Left ventricle myocardium inferior (tissue), 1 donor: ENCODE measurements around the gene SIX5. TPM values are rescaled to one million over a fixed set of nuclear protein-coding genes. Genes with fewer than 3 reads are reported as not detected.

ENCODE experiments used
- DNase-seq: peaks from one replicate; pipeline ENCODE4 v3.0.0-alpha.2; 2020
- H3K27ac ChIP-seq: fragments of 200-600 bp; replicated peaks from 2 replicates; pipeline ENCODE4 v1.8.0; 2021
- H3K27me3 ChIP-seq: fragments of 200-600 bp; 2 replicates; pipeline ENCODE4 v1.8.0; 2021; ENCODE audit warnings: low read depth
- H3K36me3 ChIP-seq: fragments of 200-600 bp; 2 replicates; pipeline ENCODE4 v1.8.0; 2021
- H3K4me1 ChIP-seq: fragments of 200-600 bp; 2 replicates; pipeline ENCODE4 v1.8.0; 2021
- H3K4me3 ChIP-seq: fragments of 200-600 bp; 2 replicates; pipeline ENCODE4 v1.8.0; 2021; ENCODE audit warnings: mild to moderate bottlenecking, moderate library complexity
- H3K9me3 ChIP-seq: fragments of 200-600 bp; replicated peaks from 2 replicates; pipeline ENCODE4 v1.8.0; 2021
- CTCF ChIP-seq: fragments of 200-600 bp; IDR thresholded peaks from 2 replicates; pipeline ENCODE4 v1.8.0; 2021; ENCODE audit warnings: antibody characterized with exemption, mild to moderate bottlenecking, borderline replicate concordance
- intact Hi-C: fragments of 100-400 bp; cut with micrococcal nuclease; formaldehyde crosslinking; loops from one replicate; pipeline ENCODE4 v1.11.0; 2022
- total RNA-seq: library from RNA; stranded (reverse); fragmentation: NEBNext Ultra II Directional; extraction: Animal tissue kit (Norgen Biotek cat#: 25700); gene quantifications from one replicate; pipeline ENCODE4 v1.2.1, GENCODE V29; 2021
- donor health status: DM: no; HTN: yes; CAD: no; lungs with severe emphysema.

SIX5 gene
- total RNA-seq, 1 donor from 2014 or later: 21.8 TPM

GRCh38 chr19:45785097-45785496 lies 16.0 kb upstream of the SIX5 start:
- Histone ChIP-seq H3K36me3 (peaks cover 42% of the 10 kb centered on the region), H3K27me3 (no peaks in the 10 kb centered on the region), H3K4me3 (no peak overlapping the region), H3K27ac (peak overlapping the region; percentile 94), H3K4me1 (peaks cover 93% of the 10 kb centered on the region), H3K9me3 (no peaks in the 10 kb centered on the region)
- intact Hi-C loops: no loop called here
- no peak for DNase-seq
- no peak for TF ChIP-seq CTCF

GRCh38 chr19:45784096-45784495 lies 15.0 kb upstream of the SIX5 start:
- Histone ChIP-seq H3K27ac (peak overlapping the region; percentile 94), H3K4me1 (peaks cover 94% of the 10 kb centered on the region), H3K9me3 (no peaks in the 10 kb centered on the region), H3K27me3 (no peaks in the 10 kb centered on the region), H3K4me3 (no peak overlapping the region), H3K36me3 (peaks cover 35% of the 10 kb centered on the region)
- no peak for DNase-seq
- TF ChIP-seq CTCF: no peak
- intact Hi-C loops: no loop called here

- peak; percentile 85 for DNase-seq
- peaks cover 35% of the 10 kb centered on the region for H3K36me3 ChIP-seq
- H3K27ac ChIP-seq: peak overlapping the region; percentile 94
- peak overlapping the region; percentile 75 for H3K4me3 ChIP-seq
- H3K9me3 ChIP-seq: no peaks in the 10 kb centered on the region
- H3K4me1 ChIP-seq: peaks cover 89% of the 10 kb centered on the region
- H3K27me3 ChIP-seq: no peaks in the 10 kb centered on the region
- intact Hi-C loops: no loop called here
- no peak for TF ChIP-seq CTCF
Measured at GRCh38 chr19:45782820-45783785, 14.1 kb upstream of the SIX5 start.

- H3K4me1 ChIP-seq: peaks cover 81% of the 10 kb centered on the region
- TF ChIP-seq CTCF: no peak
- peak; percentile 76 for DNase-seq
- peaks cover 40% of the 10 kb centered on the region for H3K36me3 ChIP-seq
- intact Hi-C loops: no loop called here
- peak within 1 kb of the TSS; percentile 75 for H3K4me3 ChIP-seq
- peak within 1 kb of the TSS; percentile 94 for H3K27ac ChIP-seq
- no peaks in the 10 kb centered on the region for H3K9me3 ChIP-seq
- H3K27me3 ChIP-seq: no peaks in the 10 kb centered on the region
Measured at GRCh38 chr19:45782162-45782691, 13.2 kb upstream of the SIX5 start, which contains the start of gene DMPK. TSS of gene DMPK (minus strand) at chr19:45782490. CDS start at chr19:45782352, 138 bp downstream.

GRCh38 chr19:45781214-45782161 lies 12.4 kb upstream of the SIX5 start:
- H3K4me1 ChIP-seq: peaks cover 78% of the 10 kb centered on the region
- no peaks in the 10 kb centered on the region for H3K9me3 ChIP-seq
- DNase-seq: no peak
- no peaks in the 10 kb centered on the region for H3K27me3 ChIP-seq
- intact Hi-C loops: no loop called here
- H3K27ac ChIP-seq: peak overlapping the region; percentile 94
- peak overlapping the region; percentile 75 for H3K4me3 ChIP-seq
- peaks cover 41% of the 10 kb centered on the region for H3K36me3 ChIP-seq
- no peak for TF ChIP-seq CTCF
